ENCODE measurements around the gene NYNRIN. TPM values are rescaled to one million over a fixed set of nuclear protein-coding genes. Genes with fewer than 3 reads are reported as not detected.
"Not testable (repeated sequence)": the region's sequence is repeated elsewhere in the genome, so short reads cannot be mapped to it uniquely, and the experiment has no call there.

The NYNRIN gene
- 1 to 10 TPM; 2.7 to 7.6 (median 3.8) TPM for polyA plus RNA-seq

- WGBS, 3 donors = 1 to 5% (median 3%) methylated on average over 28 to 54 of the region's 57 CpGs
- H3K27ac ChIP-seq (ENCODE audit: low read depth, low read length) = peak within 1 kb of the TSS; percentile 24
These were observed at the start of gene NYNRIN for GRCh38 chr14:24398653-24399446. TSS of gene NYNRIN (plus strand) at chr14:24399003. CDS start at chr14:24399247, 244 bp downstream.

DNA sequence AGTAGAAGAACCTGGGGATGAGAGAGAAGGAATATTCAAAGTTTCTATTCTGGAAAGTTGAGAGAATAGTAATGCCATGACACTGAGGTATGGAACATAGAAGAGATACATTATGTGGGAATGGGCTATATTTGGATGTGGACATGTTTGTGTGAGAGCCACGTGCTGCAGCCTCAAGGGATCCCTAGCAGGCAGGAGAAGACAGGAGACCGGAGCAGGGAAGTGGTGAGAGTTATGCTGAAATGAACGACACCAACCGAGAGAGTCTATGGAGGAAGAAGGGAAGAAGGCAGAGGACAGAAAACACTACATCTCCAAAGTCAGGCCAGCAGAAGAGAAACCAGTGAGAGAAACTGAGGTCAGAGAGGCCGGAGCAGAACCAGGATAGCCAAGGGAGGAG, 49.1 kb upstream of the NYNRIN start:
- no peak overlapping the region for H3K27ac ChIP-seq (ENCODE audit: low read depth, low read length)
- 73 to 78% (median 76%) methylated on average over 5 of the region's 5 CpGs for WGBS, 3 donors

- H3K27ac ChIP-seq (ENCODE audit: low read depth, low read length) = no peak overlapping the region
These were observed 47.3 kb upstream of the NYNRIN start for GRCh38 chr14:24351517-24351916.

DNA sequence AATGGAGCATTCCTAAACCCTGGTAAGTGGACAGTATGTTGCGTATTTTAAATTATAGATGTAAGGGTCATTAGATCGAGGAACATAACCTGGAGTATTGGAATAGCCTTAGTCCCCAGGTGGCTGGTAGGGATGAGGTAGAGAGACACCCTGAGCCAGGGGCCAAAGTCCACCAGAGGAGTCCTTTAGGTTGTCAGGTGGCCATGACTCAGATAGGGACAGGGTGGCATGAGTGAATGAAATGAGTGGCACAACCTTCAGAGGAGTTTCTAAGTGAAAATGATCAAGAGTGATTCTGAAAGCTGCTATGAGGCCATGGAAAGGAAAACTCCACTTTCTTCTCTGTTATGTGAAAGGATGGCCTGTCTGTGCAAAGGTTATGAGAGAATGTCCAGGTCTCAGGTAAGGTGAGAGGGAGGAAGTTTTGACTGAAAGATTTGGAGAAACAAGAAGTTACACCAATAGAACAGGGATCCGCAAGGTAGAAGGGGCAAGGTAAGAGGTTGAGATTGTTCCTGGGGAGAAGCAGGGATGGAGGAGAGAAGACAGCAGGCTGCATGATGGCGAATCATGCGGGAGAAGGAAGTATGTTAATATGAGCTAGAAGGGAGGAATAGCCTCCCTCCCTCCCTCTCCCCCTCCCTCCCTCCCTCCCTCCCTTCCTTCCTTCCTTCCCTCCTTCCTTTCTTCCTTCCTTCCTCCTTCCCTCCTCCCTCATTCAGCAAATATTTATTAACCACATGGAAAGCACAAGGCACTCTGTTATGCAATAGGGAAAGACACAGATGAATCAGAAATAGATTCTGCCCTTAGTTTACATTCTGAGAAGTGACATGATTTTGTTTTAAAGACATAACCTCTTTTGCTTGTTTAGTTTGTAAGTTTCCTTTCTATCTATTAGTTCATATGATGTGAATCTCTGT, 45.0 kb upstream of the NYNRIN start:
- H3K27ac ChIP-seq (ENCODE audit: low read depth, low read length) = no peak overlapping the region
- 47 to 88% (median 72%) methylated on average over 4 to 5 of the region's 5 CpGs for WGBS, 3 donors

More at GRCh38 chr14:24351517-24351916, 47.3 kb upstream of the NYNRIN start:
- WGBS, 3 donors = 22 to 28% (median 25%) methylated on average over 4 of the region's 4 CpGs

- WGBS, 3 donors = 86 to 91% (median 89%) methylated on average over 3 of the region's 3 CpGs
- not testable (repeated sequence) for H3K27ac ChIP-seq (ENCODE audit: low read depth, low read length)
These were observed 44.3 kb upstream of the NYNRIN start for GRCh38 chr14:24354482-24354825.

GRCh38 chr14:24355009-24355408, 43.8 kb upstream of the NYNRIN start:
- H3K27ac ChIP-seq (ENCODE audit: low read depth, low read length) = no peak overlapping the region
- WGBS, 3 donors = 69 to 89% (median 72%) methylated on average over 7 of the region's 7 CpGs

- H3K27ac ChIP-seq (ENCODE audit: low read depth, low read length) = no peak overlapping the region
- 85 to 92% (median 86%) methylated on average over 4 of the region's 4 CpGs for WGBS, 3 donors
These were observed 42.6 kb upstream of the NYNRIN start for GRCh38 chr14:24356208-24356607.

GRCh38 chr14:24360281-24360680, 38.5 kb upstream of the NYNRIN start:
- WGBS, 3 donors = 94 to 97% (median 97%) methylated on average over 3 of the region's 3 CpGs
- H3K27ac ChIP-seq (ENCODE audit: low read depth, low read length) = no peak overlapping the region

DNA sequence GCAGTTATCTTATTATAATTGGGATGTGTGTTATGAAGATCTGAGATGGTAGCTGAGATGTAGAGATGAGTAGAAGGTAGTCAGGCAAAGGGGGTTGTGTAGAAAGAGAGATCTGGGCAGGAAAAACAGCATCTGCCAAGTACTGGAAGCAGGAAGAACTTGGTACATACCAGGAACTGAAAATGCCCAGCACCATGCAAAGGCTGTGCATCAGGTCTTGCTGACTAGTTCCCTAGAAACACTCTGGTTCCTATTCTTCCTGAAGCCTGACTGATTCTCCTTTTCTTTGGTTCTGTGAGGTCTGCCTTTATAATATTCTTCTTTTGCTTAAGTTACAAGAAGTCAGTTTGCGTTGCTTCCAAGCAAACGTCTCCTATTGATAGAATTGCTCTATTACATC, 37.5 kb upstream of the NYNRIN start:
- H3K27ac ChIP-seq (ENCODE audit: low read depth, low read length) = no peak overlapping the region
- WGBS, 3 donors = 76 to 88% (median 77%) methylated on average over 2 of the region's 2 CpGs

- 41 to 73% (median 63%) methylated on average over 2 of the region's 2 CpGs for WGBS, 3 donors
- no peak overlapping the region for H3K27ac ChIP-seq (ENCODE audit: low read depth, low read length)
These were observed 36.4 kb upstream of the NYNRIN start for GRCh38 chr14:24362241-24362960.

DNA sequence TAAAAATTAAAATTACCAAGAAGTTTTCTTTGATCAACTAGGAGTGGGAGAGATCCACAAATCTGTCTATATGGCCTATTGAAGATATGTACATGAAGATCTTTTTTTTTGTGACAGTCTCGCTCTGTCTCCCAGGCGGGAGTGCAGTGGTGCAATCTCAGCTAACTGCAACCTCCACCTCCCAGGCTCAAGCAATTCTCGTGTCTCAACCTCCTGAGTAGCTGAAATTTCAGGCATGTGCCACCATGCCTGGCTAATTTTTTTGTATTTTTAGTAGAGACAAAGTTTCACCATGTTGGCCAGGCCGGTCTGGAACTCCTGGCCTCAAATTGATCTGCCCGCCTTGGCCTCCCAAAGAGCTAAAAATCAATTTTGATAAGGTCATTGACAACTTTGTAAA, 35.4 kb upstream of the NYNRIN start:
- 90 to 91% (median 90%) methylated on average over 5 of the region's 5 CpGs for WGBS, 3 donors
- no peak overlapping the region for H3K27ac ChIP-seq (ENCODE audit: low read depth, low read length)

- no peak overlapping the region for H3K27ac ChIP-seq (ENCODE audit: low read depth, low read length)
- 73 to 89% (median 85%) methylated on average over 1 of the region's 1 CpG for WGBS, 3 donors
These were observed 34.0 kb upstream of the NYNRIN start for GRCh38 chr14:24364841-24365240.

DNA sequence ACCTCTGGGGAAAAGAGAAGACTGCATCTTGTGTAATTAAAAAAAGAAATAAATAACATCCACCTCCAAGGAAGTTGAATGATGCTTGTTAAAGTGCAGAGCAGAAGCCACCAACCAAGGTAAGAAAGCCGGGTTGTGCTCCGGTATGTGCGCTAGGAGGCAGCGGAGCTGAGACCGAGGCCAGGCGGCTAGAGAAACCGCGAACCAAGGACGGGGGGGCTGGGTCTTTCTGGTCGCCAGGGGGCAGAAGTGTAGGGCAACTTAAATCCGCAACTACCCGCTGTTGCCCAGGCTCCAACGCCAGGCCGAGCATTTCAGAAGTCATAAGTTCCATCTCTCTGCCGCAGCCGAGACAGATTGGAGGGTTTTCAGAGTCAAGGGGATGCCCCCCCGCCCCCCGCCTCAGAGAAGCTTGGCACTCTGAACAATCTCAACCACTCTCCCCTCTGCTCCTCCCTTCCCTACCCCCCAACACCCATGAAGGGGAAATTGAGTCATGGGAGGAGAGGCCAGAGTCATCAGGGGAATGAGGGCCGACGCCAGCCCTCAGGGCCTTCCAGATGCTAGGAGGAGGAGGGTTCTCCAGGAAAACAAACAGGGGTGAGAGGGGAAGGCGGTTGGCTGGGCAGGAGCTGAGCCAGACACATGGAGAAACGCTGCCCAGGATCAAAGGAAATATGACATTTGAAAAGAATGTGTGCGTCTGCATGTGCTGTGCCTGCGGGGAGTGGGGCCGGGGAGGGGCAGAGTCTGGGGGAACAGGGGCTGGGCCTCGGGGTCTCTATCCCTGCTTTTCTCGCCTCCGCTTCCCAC, 33.0 kb upstream of the NYNRIN start:
- 3 to 6% (median 5%) methylated on average over 28 of the region's 28 CpGs for WGBS, 3 donors
- peak overlapping the region; percentile 56 for H3K27ac ChIP-seq (ENCODE audit: low read depth, low read length)

GRCh38 chr14:24366413-24366720, 32.4 kb upstream of the NYNRIN start:
- WGBS, 3 donors = 1 to 4% (median 2%) methylated on average over 16 of the region's 16 CpGs
- peak overlapping the region; percentile 56 for H3K27ac ChIP-seq (ENCODE audit: low read depth, low read length)

DNA sequence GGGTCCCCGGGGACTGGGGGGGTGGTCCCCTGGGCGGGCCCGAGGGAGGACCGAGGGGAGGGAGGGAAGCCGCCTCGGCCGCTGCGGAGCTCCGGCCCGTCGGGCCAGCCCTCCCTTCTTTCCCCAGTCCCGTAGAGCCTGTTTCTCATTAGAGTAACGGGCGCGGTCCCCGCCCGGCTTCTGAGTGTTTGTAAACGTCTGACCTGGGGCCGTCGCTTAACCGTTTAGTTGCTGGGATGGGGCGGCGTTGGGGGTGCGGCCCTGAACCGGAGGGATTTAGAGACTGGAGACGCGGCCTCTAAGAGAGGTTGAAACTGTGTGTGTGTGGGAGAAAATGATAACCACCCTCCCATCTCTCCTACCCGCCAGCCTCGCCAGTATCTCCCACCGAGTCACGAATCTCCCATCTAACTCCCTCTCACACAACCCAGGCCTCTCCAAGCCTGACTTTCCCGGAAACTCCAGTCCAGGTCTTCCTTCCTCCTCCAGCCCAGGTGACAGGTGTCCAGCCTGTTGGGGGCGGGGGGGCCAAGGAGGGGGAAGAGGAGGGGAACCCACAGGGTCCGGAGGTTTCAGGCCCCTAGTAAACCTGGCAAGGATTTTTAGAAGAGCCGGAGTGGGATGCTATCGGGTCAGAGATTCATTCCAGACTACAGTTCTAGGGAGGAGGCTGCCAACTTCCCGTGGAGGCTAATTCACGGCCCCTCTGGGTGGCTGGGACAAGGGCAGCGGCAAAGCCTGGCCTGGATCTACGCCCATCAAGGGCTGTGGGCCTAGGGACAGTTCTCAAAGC, 31.9 kb upstream of the NYNRIN start:
- WGBS, 3 donors = 0 to 2% (median 2%) methylated on average over 37 to 40 of the region's 40 CpGs
- H3K27ac ChIP-seq (ENCODE audit: low read depth, low read length) = peak overlapping the region; percentile 84

GRCh38 chr14:24367514-24368211, 31.1 kb upstream of the NYNRIN start, which contains the start of gene NFATC4:
TSS of gene NFATC4 (plus strand) at chr14:24368184. CDS start at chr14:24368341, 157 bp downstream.
- peak within 1 kb of the TSS; percentile 84 for H3K27ac ChIP-seq (ENCODE audit: low read depth, low read length)
- WGBS, 3 donors = 5 to 10% (median 7%) methylated on average over 21 of the region's 21 CpGs

GRCh38 chr14:24368212-24368561, 30.6 kb upstream of the NYNRIN start:
- 1 to 2% (median 1%) methylated on average over 12 to 15 of the region's 15 CpGs for WGBS, 3 donors
- no peak overlapping the region for H3K27ac ChIP-seq (ENCODE audit: low read depth, low read length)

Data from adipose tissue (tissue), 3 donors.